KMS-11 (cell line): ENCODE measurements around the gene REEP1.

Experiments used
- H2AFZ ChIP-seq: fragments of 200-600 bp; sonication (generic); 2 replicates; pipeline ENCODE4 v1.6.1; 2016; ENCODE audit warnings: antibody characterized with exemption, mixed run types, low read depth
- H3K27ac ChIP-seq: fragments of 200-600 bp; sonication (generic); 2 replicates; pipeline ENCODE4 v1.6.1; 2016; ENCODE audit warnings: mild to moderate bottlenecking, mixed run types
- H3K27me3 ChIP-seq: fragments of 200-600 bp; sonication (generic); 2 replicates; pipeline ENCODE4 v1.6.1; 2017; ENCODE audit warnings: mild to moderate bottlenecking, low read depth, mixed run types, moderate library complexity; ENCODE audit not compliant: insufficient read depth
- H3K36me3 ChIP-seq: fragments of 200-600 bp; sonication (generic); 2 replicates; pipeline ENCODE4 v1.6.1; 2017; ENCODE audit warnings: mild to moderate bottlenecking, mixed run types; ENCODE audit not compliant: insufficient read depth
- H3K4me1 ChIP-seq: fragments of 200-600 bp; sonication (generic); 2 replicates; pipeline ENCODE4 v1.6.1; 2016; ENCODE audit warnings: mild to moderate bottlenecking, low read depth, mixed run types; ENCODE audit not compliant: poor library complexity, severe bottlenecking
- H3K4me2 ChIP-seq: fragments of 200-600 bp; sonication (generic); 2 replicates; pipeline ENCODE4 v1.7.0; 2016; ENCODE audit warnings: mild to moderate bottlenecking, mixed run types
- H3K4me3 ChIP-seq: fragments of 200-600 bp; sonication (generic); IDR thresholded peaks from 2 replicates; pipeline ENCODE4 v1.6.1; 2017; ENCODE audit warnings: low read depth, low read length, mixed read lengths; ENCODE audit not compliant: insufficient read depth
- H3K79me2 ChIP-seq: fragments of 200-600 bp; sonication (generic); 2 replicates; pipeline ENCODE4 v1.6.1; 2016; ENCODE audit warnings: low read depth, mixed run types; ENCODE audit not compliant: insufficient read depth
- H3K9ac ChIP-seq: fragments of 200-600 bp; sonication (generic); 2 replicates; pipeline ENCODE4 v1.6.1; 2016; ENCODE audit warnings: mild to moderate bottlenecking, mixed run types
- H4K20me1 ChIP-seq: fragments of 200-600 bp; sonication (generic); 2 replicates; pipeline ENCODE4 v1.6.1; 2016; ENCODE audit warnings: mild to moderate bottlenecking, mixed run types; ENCODE audit not compliant: insufficient read depth
- TF ChIP-seq, protein P1 (sequence below): fragments of 200-600 bp; sonication (generic); conservative IDR thresholded peaks from 2 replicates; pipeline ENCODE4 v1.6.1; 2017; ENCODE audit warnings: low read depth, mild to moderate bottlenecking, antibody characterized with exemption, low read length, moderate library complexity, mixed read lengths

Gene REEP1

DNA sequence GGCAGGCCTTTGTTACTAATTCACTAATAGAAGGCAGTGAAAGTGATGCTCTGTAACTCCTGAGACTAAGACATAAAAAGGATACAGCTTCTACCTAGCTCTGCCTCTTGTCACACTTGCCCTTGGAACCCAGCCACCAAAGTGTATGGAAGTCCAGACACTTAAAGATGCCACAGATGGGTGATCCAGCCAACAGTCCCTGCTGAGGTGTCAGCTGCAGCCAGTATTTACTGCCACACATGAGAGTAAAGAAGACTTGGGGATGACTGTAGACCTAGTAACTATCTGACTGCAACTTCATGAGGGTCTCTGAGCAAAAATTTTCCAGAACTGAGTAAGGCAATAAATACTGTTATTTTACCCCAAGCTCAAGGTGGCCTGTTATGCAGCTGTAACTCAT, 151.0 kb downstream of the REEP1 start:
- H2AFZ ChIP-seq, result no peak overlapping the region
- H4K20me1 ChIP-seq, result peaks cover 33% of the 10 kb centered on the region
- no peaks in the 10 kb centered on the region for H3K36me3 ChIP-seq
- H3K79me2 ChIP-seq, result peaks cover 100% of the 10 kb centered on the region
- no peak overlapping the region for H3K4me3 ChIP-seq
- peaks cover 26% of the 10 kb centered on the region for H3K4me1 ChIP-seq
- no peaks in the 10 kb centered on the region for H3K27me3 ChIP-seq
- no peak overlapping the region for H3K27ac ChIP-seq
- no peak overlapping the region for H3K9ac ChIP-seq
- H3K4me2 ChIP-seq, result no peak overlapping the region
- TF ChIP-seq, protein P1, sequence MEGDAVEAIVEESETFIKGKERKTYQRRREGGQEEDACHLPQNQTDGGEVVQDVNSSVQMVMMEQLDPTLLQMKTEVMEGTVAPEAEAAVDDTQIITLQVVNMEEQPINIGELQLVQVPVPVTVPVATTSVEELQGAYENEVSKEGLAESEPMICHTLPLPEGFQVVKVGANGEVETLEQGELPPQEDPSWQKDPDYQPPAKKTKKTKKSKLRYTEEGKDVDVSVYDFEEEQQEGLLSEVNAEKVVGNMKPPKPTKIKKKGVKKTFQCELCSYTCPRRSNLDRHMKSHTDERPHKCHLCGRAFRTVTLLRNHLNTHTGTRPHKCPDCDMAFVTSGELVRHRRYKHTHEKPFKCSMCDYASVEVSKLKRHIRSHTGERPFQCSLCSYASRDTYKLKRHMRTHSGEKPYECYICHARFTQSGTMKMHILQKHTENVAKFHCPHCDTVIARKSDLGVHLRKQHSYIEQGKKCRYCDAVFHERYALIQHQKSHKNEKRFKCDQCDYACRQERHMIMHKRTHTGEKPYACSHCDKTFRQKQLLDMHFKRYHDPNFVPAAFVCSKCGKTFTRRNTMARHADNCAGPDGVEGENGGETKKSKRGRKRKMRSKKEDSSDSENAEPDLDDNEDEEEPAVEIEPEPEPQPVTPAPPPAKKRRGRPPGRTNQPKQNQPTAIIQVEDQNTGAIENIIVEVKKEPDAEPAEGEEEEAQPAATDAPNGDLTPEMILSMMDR, result no peak

DNA sequence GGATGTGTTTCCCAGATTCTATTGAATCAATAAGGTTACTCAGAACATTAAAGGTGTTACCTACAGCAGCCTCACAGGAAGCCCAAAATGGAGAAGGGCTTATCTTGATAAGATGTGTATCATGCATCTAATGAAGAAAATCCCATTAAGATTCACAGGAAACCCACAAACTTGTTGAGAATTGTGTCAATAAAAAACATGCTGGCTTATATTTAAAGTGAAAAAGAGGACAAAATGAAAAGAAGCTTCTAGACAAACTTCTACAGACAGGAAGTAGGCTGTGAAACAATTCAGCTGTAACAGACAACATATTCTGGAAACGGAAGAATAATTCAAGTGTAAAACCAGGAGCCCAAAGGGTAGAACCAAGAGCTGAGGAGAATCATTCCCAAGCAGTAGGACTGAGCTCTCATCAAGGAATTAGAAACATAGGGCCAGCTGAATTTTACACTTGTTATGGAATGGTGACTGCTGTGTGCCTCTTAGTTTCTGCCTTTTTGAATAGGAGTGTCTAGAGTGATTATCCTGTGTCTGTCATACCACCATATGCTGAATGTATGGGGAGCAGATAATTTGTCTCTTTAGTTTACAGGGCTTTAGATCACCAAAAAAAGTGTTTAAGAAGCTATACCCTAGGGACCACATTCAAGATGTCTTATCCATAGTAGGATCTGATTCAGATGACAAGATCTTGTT, 151.8 kb downstream of the REEP1 start:
- H3K79me2 ChIP-seq, result peaks cover 98% of the 10 kb centered on the region
- H3K4me3 ChIP-seq, result no peak overlapping the region
- H3K27ac ChIP-seq, result peak overlapping the region; percentile 8; the same call in 1 of the 2 replicates
- H4K20me1 ChIP-seq, result peaks cover 35% of the 10 kb centered on the region
- no peak overlapping the region for H2AFZ ChIP-seq
- H3K9ac ChIP-seq, result no peak overlapping the region
- H3K4me1 ChIP-seq, result peaks cover 26% of the 10 kb centered on the region
- H3K36me3 ChIP-seq, result no peaks in the 10 kb centered on the region
- H3K27me3 ChIP-seq, result no peaks in the 10 kb centered on the region
- TF ChIP-seq, protein P1, result no peak
- H3K4me2 ChIP-seq, result no peak overlapping the region

DNA sequence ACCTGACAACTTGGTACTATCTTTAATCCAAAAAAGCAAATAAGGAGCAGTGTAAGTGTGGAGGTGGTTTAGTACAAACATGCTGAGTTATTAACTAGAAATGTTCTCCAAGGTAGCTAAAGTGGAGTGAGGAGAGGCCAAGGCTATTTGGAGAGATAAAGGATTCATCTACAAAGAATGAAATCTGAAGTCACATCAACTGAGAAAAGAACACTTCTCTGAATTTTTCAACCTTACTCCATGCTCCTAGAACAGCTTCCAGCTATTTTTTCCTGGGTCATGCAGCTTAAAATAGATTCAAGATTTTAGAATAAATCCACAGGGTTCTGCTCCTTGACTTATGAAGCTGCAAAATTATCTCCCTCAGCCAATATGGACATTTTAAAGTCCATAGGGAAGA, 160.8 kb downstream of the REEP1 start:
- H3K4me1 ChIP-seq, result no peaks in the 10 kb centered on the region

DNA sequence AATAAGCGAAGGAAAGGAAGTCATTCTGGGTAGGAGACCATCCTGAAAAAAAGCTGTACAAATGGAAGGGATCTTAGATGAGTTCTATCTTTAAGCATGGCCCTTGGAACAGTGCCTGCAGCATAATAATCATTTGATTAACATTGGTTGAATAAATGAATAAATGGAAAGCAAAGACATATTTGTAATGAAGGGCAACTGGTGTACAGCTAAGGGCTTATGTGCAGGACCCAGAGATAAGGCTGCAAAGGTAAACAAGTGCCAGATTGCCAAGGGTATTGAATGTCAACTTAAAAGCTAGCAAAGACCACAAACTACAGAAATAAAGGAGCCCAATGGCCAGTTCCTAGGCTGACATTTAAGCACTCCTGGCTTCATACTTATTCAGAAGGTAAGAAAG, 161.6 kb downstream of the REEP1 start:
- H3K9ac ChIP-seq, result no peak overlapping the region
- no peaks in the 10 kb centered on the region for H3K27me3 ChIP-seq
- H3K36me3 ChIP-seq, result peaks cover 9% of the 10 kb centered on the region; the same call in 1 of the 2 replicates
- TF ChIP-seq, protein P1, result no peak
- H3K4me3 ChIP-seq, result no peak overlapping the region
- H3K4me2 ChIP-seq, result no peak overlapping the region
- H2AFZ ChIP-seq, result no peak overlapping the region
- no peaks in the 10 kb centered on the region; the same call in 1 of the 2 replicates for H3K79me2 ChIP-seq
- no peaks in the 10 kb centered on the region for H3K4me1 ChIP-seq
- peaks cover 15% of the 10 kb centered on the region; the same call in 1 of the 2 replicates for H4K20me1 ChIP-seq
- no peak overlapping the region for H3K27ac ChIP-seq

More for the DNA sequence above, 160.8 kb downstream of the REEP1 start:
- Histone ChIP-seq H3K9ac (no peak overlapping the region), H3K36me3 (peaks cover 9% of the 10 kb centered on the region; the same call in 1 of the 2 replicates), H3K79me2 (peaks cover 7% of the 10 kb centered on the region; the same call in 1 of the 2 replicates), H2AFZ (no peak overlapping the region), H3K4me3 (no peak overlapping the region), H3K4me2 (no peak overlapping the region), H3K27ac (no peak overlapping the region), H3K27me3 (no peaks in the 10 kb centered on the region), H4K20me1 (peaks cover 19% of the 10 kb centered on the region; the same call in 1 of the 2 replicates)
- TF ChIP-seq, protein P1, result no peak
